Measurements from ENCODE around the gene ADGRD2.

DNA sequence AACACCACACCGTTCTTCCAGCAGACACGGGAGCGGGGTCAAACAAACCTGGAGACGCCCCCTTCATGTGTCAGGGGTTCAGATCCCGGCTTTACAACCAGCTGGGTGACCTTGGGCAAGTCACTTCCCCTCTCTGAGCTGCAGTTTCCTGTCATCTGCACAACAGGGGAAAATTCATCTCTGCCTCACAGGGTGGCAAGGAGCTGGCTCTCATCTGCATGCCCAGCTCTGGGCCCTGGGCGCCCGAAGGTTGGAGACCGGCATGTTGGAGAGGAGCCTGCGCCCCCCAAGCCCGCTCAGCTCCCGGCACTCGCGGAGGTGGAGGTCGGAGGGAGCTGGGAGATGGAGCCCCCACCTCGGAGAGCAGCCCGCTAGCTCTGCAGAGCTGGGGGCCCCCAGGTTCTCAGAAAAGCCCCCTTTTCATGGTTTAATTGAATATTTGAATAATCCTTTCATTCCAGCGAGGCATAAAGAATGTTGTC lies 36.6 kb downstream of the ADGRD2 start:
- TF ChIP-seq, protein P1, sequence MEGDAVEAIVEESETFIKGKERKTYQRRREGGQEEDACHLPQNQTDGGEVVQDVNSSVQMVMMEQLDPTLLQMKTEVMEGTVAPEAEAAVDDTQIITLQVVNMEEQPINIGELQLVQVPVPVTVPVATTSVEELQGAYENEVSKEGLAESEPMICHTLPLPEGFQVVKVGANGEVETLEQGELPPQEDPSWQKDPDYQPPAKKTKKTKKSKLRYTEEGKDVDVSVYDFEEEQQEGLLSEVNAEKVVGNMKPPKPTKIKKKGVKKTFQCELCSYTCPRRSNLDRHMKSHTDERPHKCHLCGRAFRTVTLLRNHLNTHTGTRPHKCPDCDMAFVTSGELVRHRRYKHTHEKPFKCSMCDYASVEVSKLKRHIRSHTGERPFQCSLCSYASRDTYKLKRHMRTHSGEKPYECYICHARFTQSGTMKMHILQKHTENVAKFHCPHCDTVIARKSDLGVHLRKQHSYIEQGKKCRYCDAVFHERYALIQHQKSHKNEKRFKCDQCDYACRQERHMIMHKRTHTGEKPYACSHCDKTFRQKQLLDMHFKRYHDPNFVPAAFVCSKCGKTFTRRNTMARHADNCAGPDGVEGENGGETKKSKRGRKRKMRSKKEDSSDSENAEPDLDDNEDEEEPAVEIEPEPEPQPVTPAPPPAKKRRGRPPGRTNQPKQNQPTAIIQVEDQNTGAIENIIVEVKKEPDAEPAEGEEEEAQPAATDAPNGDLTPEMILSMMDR (conservative IDR thresholded peaks at IDR 0.05; ENCODE audit: low read depth, low read length), result no peak
- no peak for TF ChIP-seq EZH2 (IDR thresholded peaks at IDR 0.05; ENCODE audit: borderline replicate concordance, low read depth, low read length, poor library complexity, severe bottlenecking)

All from A673 (cell line).